Forelimb muscle (tissue), 1 donor: ENCODE measurements around the gene ESR1. TPM values are rescaled to one million over a fixed set of nuclear protein-coding genes. Genes with fewer than 3 reads are reported as not detected.
"Not testable (repeated sequence)": the region's sequence is repeated elsewhere in the genome, so short reads cannot be mapped to it uniquely, and the experiment has no call there.

Experiments used
- DNase-seq: peaks from one replicate; pipeline ENCODE4 v3.0.0-alpha.2; 2013; ENCODE audit warnings: low read depth
- polyA plus RNA-seq: library from polyadenylated mRNA; unstranded; fragments of 120-200 nt; gene quantifications from one replicate; pipeline ENCODE4 v1.2.1, GENCODE V29; 2013; ENCODE audit not compliant: insufficient read length

Gene ESR1
- polyA plus RNA-seq, 1 donor = 3.0 TPM

DNA sequence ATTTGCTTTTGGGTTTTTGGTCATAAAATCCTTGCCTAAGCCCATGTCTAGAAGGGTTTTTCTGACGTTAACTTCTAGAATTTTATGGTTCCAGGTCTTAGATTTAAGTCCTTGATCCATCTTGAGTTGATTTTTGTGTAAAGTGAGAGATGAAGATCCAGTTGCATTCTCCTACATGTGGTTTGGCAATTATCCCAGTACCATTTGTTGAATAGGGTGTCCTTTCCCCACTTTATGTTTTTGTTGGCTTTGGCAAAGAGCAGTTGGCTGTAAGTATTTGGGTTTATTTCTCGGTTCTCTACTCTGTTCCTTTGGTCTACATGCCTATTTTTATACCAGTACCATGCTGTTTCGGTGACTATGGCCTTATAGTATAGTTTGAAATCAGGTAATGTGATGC lies 86.9 kb downstream of the ESR1 start:
- DNase-seq = not testable (repeated sequence)

DNA sequence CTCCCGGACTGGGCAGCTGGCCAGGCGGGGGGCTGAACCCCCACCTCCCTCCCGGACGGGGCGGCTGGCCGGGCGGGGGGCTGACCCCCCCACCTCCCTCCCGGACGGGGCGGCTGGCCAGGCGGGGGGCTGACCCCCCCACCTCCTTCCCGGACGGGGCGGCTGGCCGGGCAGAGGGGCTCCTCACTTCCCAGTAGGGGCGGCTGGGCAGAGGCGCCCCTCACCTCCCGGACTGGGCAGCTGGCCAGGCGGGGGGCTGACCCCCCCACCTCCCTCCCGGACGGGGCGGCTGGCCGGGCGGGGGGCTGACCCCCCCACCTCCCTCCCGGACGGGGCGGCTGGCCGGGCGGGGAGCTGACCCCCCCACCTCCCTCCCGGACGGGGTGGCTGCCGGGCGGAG lies 91.7 kb downstream of the ESR1 start:
- not testable (repeated sequence) for DNase-seq

DNA sequence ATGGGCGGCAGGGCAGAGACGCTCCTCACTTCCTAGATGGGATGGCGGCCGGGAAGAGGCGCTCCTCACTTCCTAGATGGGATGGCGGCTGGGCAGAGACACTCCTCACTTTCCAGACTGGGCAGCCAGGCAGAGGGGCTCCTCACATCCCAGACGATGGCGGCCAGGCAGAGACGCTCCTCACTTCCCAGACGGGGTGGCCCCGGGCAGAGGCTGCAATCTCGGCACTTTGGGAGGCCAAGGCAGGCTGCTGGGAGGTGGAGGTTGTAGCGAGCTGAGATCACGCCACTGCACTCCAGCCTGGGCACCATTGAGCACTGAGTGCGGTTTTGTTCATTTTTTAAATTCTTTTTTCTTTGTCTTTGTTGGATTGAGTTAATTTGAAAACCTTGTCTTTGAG lies 92.3 kb downstream of the ESR1 start:
- not testable (repeated sequence) for DNase-seq

DNA sequence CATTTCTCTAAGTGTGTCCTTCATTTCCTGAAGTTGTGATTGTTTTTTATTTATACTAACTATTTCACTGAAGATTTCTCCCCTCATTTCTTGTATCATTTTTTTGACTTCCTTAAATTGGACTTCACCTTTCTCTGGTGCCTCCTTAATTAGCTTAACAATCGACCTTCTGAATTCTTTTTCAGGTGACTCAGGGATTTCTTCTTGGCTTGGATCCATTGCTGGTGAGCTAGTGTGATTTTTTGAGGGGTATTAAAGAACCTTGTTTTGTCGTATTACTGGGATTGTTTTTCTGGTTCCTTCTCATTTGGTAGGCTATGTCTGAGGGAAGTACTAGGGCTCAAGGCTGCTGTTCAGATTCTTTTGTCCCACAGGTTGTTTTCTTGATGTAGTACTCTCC lies 92.8 kb downstream of the ESR1 start:
- no peak for DNase-seq

DNA sequence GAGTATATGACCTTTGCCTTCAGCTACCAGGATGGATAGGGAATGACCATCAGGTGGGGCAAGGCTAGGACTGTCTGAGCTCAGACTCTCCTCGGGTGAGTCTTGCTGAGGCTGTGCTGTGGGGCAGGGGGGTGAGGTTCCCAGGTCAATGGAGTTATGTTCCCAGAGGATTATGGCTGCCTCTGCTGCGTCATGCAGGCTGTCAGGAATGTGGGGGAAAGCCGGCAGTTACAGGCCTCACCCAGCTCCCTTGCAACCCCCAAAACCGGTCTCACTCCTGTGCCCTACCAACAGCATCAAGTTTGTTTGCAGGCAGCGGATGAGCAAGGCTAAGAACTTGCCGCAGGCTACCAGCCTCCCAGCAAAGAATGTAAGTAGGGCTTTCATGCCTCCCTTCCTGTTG lies 93.5 kb downstream of the ESR1 start:
- DNase-seq = no peak

DNA sequence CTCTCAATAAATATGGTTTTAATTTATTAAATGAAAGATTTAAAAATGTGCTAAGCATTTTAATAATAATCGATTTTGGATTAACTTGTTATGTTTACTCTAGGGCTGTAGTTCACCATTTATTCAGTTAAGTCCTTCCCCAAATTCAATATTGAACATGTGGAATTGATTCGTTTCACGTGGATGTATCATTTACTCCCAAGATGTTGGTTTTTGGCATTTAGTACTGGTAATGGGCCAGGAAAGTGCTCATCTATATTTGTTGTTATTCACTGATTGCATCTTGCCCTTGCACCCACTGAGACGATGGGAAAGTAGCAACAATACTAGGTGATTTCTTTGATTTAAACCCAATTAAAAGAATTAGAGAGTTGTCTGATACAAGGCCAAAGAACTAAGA lies 97.1 kb downstream of the ESR1 start:
- DNase-seq = no peak

DNA sequence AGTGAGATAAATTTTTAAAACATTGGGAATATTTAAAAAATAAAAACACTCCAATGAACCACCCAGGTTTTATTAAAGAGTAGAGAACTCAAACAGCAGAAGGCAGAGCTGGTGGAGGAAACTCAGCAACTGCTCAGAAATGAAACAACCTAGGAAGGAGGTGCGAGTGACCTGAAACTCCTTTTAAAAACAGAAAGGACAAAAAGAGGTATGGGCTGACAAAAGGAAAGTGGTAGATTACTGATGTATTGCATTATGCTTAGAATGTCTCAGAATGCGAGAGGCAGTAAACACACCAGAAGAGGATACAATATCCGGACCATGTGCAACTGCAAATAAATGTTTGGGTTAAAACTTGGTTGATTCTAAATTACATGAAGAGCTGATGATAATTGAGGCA lies 97.6 kb downstream of the ESR1 start:
- no peak for DNase-seq

DNA sequence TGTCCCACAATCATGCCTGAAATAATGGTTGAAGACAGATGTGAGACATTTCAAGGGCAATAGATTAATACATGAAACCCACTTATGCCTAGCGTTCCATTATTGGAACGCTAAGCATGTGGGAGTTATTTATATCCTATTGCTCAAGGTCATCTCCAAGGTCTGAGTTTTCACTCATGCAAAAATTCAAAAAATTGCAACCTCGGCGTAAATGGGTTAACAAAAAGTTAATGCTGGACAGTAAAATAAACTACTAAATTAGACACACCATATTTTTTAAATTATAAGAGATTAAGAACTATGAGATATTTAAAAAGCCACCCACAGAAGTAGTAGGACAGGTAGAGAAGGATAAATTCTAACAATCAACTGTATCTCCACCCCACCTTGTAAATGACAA lies 98.4 kb downstream of the ESR1 start:
- DNase-seq = no peak

DNA sequence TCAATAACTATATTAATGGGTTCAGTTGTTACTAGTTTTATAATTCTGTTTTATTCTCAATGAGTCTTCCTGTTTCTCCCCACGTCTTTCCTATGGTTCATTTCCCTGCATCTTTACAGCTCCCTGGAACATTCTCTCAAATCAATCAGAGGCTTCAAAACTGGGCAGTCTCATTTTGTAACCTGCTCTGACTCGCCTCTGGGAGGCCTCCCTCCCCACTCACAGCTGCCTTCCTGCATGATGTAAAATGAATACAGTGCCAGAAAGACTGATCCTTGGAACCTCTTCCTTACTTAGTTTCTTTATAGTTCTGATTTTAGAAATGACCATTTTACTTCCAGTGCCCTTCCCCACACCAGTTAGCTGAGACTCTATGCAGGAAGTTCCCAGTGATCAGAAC lies 103.9 kb downstream of the ESR1 start:
- no peak for DNase-seq

DNA sequence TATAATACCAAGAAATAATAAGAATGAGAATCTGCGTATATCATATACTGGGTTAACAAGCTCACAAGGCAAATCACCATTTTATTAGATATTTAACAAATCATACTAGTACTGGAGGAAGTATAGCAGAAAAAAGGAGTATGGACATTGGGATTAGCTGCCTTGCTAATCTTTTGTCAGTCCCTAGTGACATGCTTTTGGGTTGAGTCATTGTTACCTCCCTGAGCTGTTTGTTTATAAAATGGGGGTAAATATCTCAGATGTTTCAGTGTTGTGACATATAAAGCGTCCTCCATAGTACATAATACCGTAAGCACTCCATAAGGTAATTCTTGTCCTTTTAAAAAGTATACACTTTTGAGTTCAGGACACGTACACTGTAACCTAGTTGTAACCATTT lies 107.0 kb downstream of the ESR1 start:
- DNase-seq = no peak

DNA sequence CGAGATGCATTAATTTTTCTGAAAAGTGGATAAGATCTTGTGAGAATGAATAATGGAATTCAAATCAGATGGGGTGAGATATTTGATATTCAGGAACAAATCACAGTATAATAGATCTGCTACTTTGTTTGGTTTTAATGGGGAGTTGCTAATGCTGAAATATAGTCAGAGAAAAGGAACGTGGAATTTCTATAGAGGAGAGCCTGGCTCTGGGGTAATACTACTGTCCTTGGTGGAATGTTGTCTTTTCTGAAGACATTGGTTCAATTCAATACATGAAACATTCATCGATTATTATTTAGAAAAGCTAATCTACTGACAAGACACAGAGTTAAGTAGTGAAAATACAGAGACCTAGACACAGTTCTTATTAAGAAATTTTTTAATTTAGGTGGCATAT lies 108.6 kb downstream of the ESR1 start:
- DNase-seq = no peak

DNA sequence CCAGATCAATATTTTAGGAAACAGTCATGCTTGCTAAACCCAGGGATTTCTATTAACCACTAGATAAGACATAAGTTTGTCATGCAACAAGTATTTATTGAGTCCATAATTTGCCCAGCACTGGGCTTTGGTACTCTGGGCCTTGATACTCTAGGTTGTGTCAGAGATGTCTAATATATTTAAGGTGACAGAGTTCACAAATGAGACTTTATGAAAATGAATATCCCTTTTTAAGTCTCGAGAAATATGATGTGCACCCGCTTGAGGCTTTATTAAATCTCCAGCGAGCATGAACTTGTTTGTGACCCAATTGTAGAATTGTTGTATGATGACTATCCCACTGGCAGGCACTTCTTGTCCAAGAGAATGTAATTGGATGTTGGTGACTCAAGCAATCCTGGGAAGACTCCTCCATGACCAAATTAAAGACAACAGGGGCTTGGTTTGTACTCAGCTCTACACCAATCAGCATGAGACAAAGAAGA lies 109.2 kb downstream of the ESR1 start:
- no peak for DNase-seq

DNA sequence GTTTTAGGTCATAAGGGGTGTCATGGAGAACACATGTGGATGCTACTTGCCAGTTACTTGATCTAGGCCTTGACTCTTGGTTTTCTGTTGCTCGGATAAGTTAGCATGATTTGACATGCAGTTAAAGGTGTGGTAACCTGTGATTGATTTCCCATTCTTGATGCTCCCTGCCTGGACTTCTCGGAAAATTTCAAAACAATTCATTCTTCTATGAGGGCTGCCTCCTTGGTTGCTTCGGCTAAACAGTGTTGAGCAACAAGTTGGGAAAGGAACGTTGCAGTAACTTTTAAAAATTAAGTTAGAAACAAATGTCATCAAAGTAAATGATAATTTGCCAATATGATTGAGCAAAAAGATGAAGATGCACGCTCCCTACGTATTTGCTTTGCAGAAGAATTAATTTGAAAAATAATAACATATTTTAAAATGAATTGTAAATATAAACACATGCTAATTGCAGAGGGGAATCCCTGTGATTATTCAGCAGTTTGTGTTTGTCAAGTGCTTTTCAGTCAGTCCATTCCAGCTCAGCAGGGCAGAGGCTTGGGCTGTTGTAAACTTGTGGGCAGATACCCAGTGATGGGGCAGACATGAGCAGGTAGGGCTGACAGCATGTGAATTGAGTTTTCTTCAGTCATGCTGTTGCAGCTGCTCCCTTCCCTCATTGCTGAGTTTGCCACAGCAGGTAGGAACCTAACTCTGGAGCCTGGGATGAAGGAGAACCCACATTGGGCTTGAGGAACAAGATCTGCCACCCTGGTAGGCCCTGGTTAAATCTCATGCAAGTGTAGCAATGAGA lies 110.2 kb downstream of the ESR1 start:
- no peak for DNase-seq

DNA sequence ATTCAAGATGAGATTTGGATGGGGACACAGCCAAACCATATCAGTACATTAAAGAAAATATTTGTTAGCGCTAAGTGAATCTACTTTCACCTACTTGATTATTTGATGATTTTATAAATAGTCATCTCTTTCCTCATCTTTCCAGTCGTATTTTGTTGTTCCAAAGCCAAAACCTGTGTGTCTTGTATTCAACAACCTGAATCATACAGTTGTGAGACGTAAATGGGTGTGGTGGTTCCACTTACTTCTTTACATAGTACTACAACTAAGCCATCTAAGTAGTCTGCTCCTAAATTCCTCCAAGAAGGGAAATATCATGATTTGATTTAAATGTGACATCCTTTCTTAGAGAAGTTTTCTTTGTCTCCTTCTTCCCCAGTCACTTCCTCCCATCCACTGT lies 132.8 kb downstream of the ESR1 start:
- DNase-seq = no peak

DNA sequence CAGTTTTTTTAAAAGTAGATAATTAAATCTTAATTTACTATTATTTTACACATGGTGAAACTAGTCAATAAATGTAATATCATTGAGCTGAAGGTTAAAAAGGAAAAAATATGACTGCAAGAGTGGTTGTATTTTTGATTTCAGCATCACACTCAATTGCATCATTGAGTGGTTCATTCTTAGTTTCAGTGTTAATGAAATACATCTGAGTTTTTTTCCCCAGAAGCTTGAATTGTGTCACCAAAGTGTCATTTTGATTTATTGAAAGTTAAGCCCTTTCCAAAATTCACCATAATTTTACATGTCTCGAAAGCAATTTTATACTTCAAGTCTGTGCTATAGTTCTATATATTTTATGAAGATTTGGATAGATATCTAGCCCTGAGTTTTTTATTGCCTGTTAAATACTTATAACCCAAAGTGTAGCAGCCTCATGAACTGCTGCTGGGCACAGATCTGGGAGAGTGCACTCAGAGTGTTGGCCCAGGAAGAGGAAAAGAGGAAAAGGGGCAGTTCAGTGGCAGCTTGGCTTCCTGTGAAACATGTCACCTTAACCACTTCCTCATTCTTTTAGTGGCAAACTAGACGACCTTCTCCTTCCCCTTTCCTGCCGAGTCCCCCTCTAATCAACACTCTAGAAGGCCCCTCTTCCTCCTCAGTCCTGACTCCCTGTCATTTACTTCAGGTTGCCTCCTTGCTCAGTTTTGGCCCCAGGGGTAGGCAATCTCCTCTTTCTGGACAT lies 140.7 kb downstream of the ESR1 start:
- DNase-seq = no peak

DNA sequence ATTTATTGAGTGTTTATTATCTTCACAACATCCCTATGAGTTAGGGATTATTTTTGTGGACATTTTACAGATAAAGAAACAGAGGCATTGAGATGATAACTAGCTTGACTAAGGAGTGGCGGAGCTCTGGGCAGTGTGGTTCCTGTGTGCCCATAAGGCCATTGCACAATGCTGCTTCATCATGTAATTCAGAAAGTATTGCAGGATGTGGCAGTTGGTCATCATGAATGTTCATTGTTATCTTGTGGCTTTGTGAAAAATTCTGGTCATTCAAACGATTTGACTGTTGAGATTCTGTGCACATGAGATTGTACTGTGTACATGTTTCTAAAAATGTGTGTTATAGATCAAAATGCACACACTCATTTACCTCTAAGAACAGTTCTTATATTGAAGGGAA lies 150.8 kb downstream of the ESR1 start:
- DNase-seq = no peak

DNA sequence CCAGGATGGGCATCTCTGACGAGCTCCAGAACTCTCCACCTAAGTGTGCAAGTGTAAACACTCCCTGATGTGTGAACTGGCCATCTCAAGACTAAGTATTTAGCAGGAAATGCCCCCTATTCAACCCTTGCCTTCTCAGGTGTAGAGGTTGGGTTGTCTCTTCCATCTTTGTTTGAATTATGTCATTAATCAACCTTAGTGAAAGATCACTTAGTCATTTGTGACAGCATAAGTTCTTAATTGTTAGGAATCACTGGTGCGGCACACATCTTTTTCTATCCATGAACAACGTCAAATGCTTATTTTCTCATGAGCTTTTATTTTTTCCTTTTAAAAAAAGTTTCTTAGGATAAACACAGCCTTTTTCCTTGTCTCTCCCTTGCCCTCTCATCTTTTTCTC lies 151.6 kb downstream of the ESR1 start:
- DNase-seq = no peak

DNA sequence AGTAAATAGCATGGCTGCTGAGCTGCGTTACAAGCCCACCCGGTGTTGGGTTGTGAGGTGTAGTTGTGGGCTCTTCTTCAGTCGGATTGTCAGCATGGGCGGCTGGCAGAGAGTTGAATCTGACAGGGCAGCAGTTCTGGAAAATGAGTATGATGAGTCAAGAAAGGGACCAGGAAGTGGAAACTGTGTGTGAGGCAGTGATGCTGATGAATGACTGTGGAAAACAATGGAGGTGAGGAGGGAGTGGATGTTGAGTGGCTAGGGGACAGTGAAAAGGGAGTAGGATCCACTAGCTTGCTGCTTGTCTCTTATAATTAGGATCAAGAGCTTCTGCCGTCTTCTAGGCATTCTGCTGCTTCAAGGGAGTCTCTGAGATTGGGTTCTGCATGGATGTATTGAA lies 154.3 kb downstream of the ESR1 start:
- no peak for DNase-seq

DNA sequence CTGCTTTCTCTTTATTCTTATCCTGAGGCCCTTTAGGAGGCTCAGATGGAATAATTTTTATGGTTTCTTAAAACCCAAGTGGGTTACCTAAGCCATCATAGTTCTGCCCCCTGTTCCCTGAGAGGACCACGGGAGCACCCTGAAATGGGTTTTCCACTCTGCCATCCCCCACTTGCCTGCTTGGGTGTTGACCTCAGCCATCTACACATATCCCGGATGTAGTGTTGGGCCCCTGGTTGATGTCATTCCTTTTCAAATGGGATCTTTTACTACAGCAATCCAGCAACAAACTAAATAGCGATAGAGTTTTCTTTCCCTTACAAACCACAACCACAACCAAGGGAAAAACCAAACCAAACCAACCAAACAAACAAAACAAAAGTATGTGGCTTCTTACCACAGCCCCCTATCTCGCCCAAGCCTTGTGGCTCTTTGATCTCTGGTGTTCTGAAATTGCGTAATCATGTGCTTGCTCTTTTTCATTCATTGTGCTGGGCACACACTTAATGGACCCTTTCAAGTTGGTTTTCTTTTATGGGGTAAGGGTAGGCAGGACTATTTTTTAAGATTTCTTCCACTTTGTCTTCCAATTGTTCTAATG lies 154.9 kb downstream of the ESR1 start:
- DNase-seq = no peak

DNA sequence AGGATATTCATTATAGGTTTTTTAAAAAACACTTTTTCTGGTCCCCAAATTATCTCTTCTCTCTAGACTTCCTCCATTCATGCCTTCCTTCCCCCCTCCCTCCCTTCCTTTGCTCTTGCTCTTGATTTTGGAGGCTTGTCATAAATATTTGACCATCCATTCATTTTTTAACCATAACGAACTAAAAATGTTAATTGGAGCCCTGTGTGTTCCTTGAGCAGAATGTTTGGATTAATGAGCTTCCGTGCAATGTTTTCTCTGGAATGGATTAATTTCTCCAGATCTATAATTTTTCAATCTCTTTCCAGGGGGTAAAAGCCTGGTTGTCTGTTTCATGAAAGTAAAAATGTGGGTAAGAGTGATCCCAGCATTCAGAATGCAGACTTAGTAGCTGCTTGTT lies 155.5 kb downstream of the ESR1 start:
- DNase-seq = no peak

DNA sequence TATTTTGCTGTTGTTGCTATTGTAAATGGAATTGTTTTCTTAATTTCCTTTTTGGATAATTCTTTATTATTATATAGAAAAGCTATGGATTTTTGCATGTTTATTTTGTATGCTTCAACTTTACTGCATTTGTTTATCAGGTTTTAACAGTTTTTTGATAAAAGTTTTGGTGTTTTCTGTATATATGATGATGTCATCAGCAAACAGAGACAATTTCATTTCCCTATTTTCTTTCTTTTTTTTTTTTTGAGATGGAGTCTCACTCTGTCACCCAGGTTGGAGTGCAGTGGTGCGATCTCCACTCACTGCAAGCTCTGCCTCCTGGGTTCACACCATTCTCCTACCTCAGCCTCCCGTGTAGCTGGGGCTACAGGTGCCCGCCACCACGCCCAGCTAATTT lies 156.9 kb downstream of the ESR1 start:
- DNase-seq = not testable (repeated sequence)

DNA sequence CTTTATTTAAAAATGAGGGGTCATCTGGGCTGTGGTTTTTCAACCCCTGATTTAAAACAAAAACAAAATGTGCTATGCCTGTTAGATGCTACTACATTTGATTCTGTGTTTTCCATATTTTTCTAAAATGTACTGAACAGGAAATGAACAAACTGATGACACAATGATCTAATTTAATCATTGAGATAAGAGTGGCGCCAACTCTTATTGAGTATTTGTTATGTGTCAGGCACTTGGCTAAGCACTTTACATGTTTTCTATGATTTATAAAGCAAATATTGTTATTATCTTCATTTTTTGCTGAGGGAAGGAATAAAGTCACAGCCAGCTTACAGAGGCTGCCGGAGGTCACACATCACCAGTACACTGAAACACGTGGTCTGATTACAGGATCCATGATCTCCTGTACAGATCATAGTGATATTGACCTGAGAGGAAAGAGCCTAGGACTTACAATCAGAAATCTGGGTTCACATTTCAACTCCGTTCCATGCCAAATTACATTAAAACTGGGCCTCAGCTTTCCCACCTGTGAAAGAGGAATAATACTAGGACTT lies 166.7 kb downstream of the ESR1 start:
- no peak for DNase-seq

DNA sequence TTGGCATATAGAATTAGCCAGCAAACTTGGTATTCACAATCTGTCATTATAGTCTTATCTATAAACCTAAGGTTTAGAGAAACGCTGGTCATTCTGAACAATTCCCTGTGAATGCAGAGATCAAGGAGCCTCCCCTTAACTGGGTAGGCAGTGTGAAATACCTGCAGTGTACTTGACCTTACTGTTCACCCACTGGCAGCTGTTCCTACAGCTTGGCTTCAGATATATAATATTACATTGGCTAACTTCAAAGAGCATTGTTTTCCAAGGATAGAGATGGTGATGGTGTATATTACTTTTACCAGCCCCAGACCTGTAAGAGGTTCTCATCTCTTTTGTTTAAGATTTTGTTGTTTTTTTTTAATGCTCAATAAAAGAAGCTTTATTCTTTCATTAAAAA lies 168.3 kb downstream of the ESR1 start:
- DNase-seq = no peak
